ENCODE data around the gene PNKD. TPM values are rescaled to one million over a fixed set of nuclear protein-coding genes. Genes with fewer than 3 reads are reported as not detected.
"Not testable (repeated sequence)": the region's sequence is repeated elsewhere in the genome, so short reads cannot be mapped to it uniquely, and the experiment has no call there.

PNKD gene
- total and polyA plus RNA-seq, 2 experiments from 2014 or later = 48.7 to 145 TPM

- 36% methylated on average over 18 of the region's 18 CpGs for WGBS (ENCODE audit: low lambda C conversion rate, missing lambda C conversion rate)
- no peaks in the 10 kb centered on the region for H3K36me3 ChIP-seq (replicated peaks; ENCODE audit: insufficient read depth, low read depth)
- H3K79me2 ChIP-seq = peaks cover 36% of the 10 kb centered on the region
- DNase-seq (ENCODE audit: low spot score) = peak; percentile 94
- H3K4me3 ChIP-seq = no peak overlapping the region
- no peaks in the 10 kb centered on the region for H3K27me3 ChIP-seq
- peak overlapping the region; percentile 94 for H3K4me2 ChIP-seq
- H3K4me1 ChIP-seq (ENCODE audit: insufficient read depth) = peaks cover 21% of the 10 kb centered on the region
- H3K9me3 ChIP-seq (ENCODE audit: low read depth) = no peaks in the 10 kb centered on the region
- H3K9me2 ChIP-seq (replicated peaks; ENCODE audit: insufficient read depth) = no peaks in the 10 kb centered on the region
- peak overlapping the region; percentile 76 for H3K27ac ChIP-seq
- TF ChIP-seq EZH2phosphoT487 (IDR thresholded peaks at IDR 0.05; ENCODE audit: low read depth, severe bottlenecking, unreplicated experiment) = no peak
- peak; percentile 90 for TF ChIP-seq CTCF (IDR thresholded peaks at IDR 0.05; ENCODE audit: poor library complexity)
- no peak for TF ChIP-seq EZH2 (IDR thresholded peaks at IDR 0.05; ENCODE audit: borderline replicate concordance)
- peaks cover 7% of the 10 kb centered on the region for H4K20me1 ChIP-seq (ENCODE audit: insufficient read depth, poor library complexity, severe bottlenecking)
- no peak overlapping the region for H2AFZ ChIP-seq
Observed at GRCh38 chr2:218272531-218273212, 2.4 kb downstream of the PNKD start.

- H3K36me3 ChIP-seq (replicated peaks; ENCODE audit: insufficient read depth, low read depth); H3K27me3 ChIP-seq; H3K4me3 ChIP-seq; H4K20me1 ChIP-seq (ENCODE audit: insufficient read depth, poor library complexity, severe bottlenecking); H3K9me3 ChIP-seq (ENCODE audit: low read depth); H3K9me2 ChIP-seq (replicated peaks; ENCODE audit: insufficient read depth); DNase-seq (ENCODE audit: low spot score); H2AFZ ChIP-seq: not testable (repeated sequence)
- peaks cover 29% of the 10 kb centered on the region for H3K79me2 ChIP-seq
- peak overlapping the region; percentile 51 for H3K4me2 ChIP-seq
- peak overlapping the region; percentile 76 for H3K27ac ChIP-seq
- 91% methylated on average over 8 of the region's 8 CpGs for WGBS (ENCODE audit: low lambda C conversion rate, missing lambda C conversion rate)
- H3K4me1 ChIP-seq (ENCODE audit: insufficient read depth) = peaks cover 21% of the 10 kb centered on the region
Observed at GRCh38 chr2:218273214-218273907, 3.0 kb downstream of the PNKD start.

GRCh38 chr2:218273908-218274249 lies 3.6 kb downstream of the PNKD start:
- Histone ChIP-seq H3K4me3 (no peak overlapping the region), H3K27me3 (no peaks in the 10 kb centered on the region), H3K36me3 (replicated peaks; ENCODE audit: insufficient read depth, low read depth) (no peaks in the 10 kb centered on the region), H3K4me1 (ENCODE audit: insufficient read depth) (peaks cover 21% of the 10 kb centered on the region), H2AFZ (no peak overlapping the region), H3K79me2 (peaks cover 24% of the 10 kb centered on the region), H3K4me2 (no peak overlapping the region), H3K27ac (peak overlapping the region; percentile 76), H4K20me1 (ENCODE audit: insufficient read depth, poor library complexity, severe bottlenecking) (peaks cover 10% of the 10 kb centered on the region), H3K9me3 (ENCODE audit: low read depth) (no peaks in the 10 kb centered on the region), H3K9me2 (replicated peaks; ENCODE audit: insufficient read depth) (no peaks in the 10 kb centered on the region)
- WGBS (ENCODE audit: low lambda C conversion rate, missing lambda C conversion rate) = 97% methylated on average over 2 of the region's 2 CpGs
- TF ChIP-seq EZH2phosphoT487 (IDR thresholded peaks at IDR 0.05; ENCODE audit: low read depth, severe bottlenecking, unreplicated experiment) (no peak), EZH2 (IDR thresholded peaks at IDR 0.05; ENCODE audit: borderline replicate concordance) (no peak), CTCF (IDR thresholded peaks at IDR 0.05; ENCODE audit: poor library complexity) (no peak)
- DNase-seq (ENCODE audit: low spot score) = no peak

GRCh38 chr2:218274586-218274985 lies 4.3 kb downstream of the PNKD start:
- TF ChIP-seq CTCF (IDR thresholded peaks at IDR 0.05; ENCODE audit: poor library complexity) (no peak), EZH2 (IDR thresholded peaks at IDR 0.05; ENCODE audit: borderline replicate concordance) (no peak), EZH2phosphoT487 (IDR thresholded peaks at IDR 0.05; ENCODE audit: low read depth, severe bottlenecking, unreplicated experiment) (no peak)
- no peak overlapping the region for H3K4me2 ChIP-seq
- H4K20me1 ChIP-seq (ENCODE audit: insufficient read depth, poor library complexity, severe bottlenecking) = peaks cover 5% of the 10 kb centered on the region
- no peak overlapping the region for H2AFZ ChIP-seq
- no peak for DNase-seq (ENCODE audit: low spot score)
- H3K27me3 ChIP-seq = no peaks in the 10 kb centered on the region
- no peaks in the 10 kb centered on the region for H3K36me3 ChIP-seq (replicated peaks; ENCODE audit: insufficient read depth, low read depth)
- H3K4me1 ChIP-seq (ENCODE audit: insufficient read depth) = peaks cover 21% of the 10 kb centered on the region
- H3K79me2 ChIP-seq = peaks cover 19% of the 10 kb centered on the region
- no peak overlapping the region for H3K4me3 ChIP-seq
- H3K9me3 ChIP-seq (ENCODE audit: low read depth) = no peaks in the 10 kb centered on the region
- WGBS (ENCODE audit: low lambda C conversion rate, missing lambda C conversion rate) = 87% methylated on average over 4 of the region's 4 CpGs
- peak overlapping the region; percentile 76 for H3K27ac ChIP-seq
- H3K9me2 ChIP-seq (replicated peaks; ENCODE audit: insufficient read depth) = no peaks in the 10 kb centered on the region

Measured in hepatocyte (in vitro differentiated cells).